HEK293 (cell line): Measurements from ENCODE around the gene ZNF175.

Experiments
- CTCF ChIA-PET: fragments of 350-600 bp; formaldehyde crosslinking; extraction: SDS; loops from one replicate; lab custom pipeline; 2021; ENCODE audit warnings: antibody characterized with exemption; lab: Yijun Ruan, JAX
- POLR2A ChIA-PET: fragments of 300-600 bp; formaldehyde crosslinking; extraction: SDS; loops from one replicate; lab custom pipeline; 2020; ENCODE audit warnings: antibody characterized with exemption, inconsistent platforms; lab: Yijun Ruan, JAX
- H3K27ac ChIP-seq: fragments of 200-500 bp; sonication (Bioruptor generic); 2 replicates; pipeline ENCODE4 v1.5.1; 2014; ENCODE audit warnings: low read depth, low read length, control low read depth, inconsistent platforms; ENCODE audit errors: extremely low read depth
- H3K36me3 ChIP-seq, 2 experiments: fragments of 200-500 bp in 1 of 2; sonication (Bioruptor generic) in 1 of 2; 1 replicate in 1 of 2; 2 replicates in 1 of 2; pipeline ENCODE4 v1.5.1; 2014 to 2017; ENCODE audit warnings: inconsistent platforms in 2 of 2, low read length in 2 of 2; ENCODE audit not compliant: control insufficient read depth in 2 of 2, insufficient read depth in 1 of 2
- H3K4me1 ChIP-seq: fragments of 200-500 bp; sonication (Bioruptor generic); 2 replicates; pipeline ENCODE4 v1.5.1; 2014; ENCODE audit warnings: mild to moderate bottlenecking, low read length, inconsistent platforms; ENCODE audit not compliant: control insufficient read depth, insufficient read depth
- H3K4me3 ChIP-seq: 2 replicates; pipeline ENCODE4 v1.5.1; 2011; ENCODE audit warnings: low read depth, mild to moderate bottlenecking, control low read depth, low read length, moderate library complexity
- H3K9me3 ChIP-seq: fragments of 200-500 bp; sonication (Bioruptor generic); 2 replicates; pipeline ENCODE4 v1.5.1; 2014; ENCODE audit warnings: low read depth, low read length, inconsistent platforms; ENCODE audit not compliant: control insufficient read depth, insufficient read depth
- HOXD13 ChIP-seq: sonication (generic); formaldehyde crosslinking; IDR thresholded peaks from 2 replicates; pipeline ENCODE4 v1.8.0; 2022; ENCODE audit warnings: missing genetic modification reagents, borderline replicate concordance
- PBX3 ChIP-seq: sonication (generic); formaldehyde crosslinking; IDR thresholded peaks from 2 replicates; pipeline ENCODE4 v1.8.1; 2022; ENCODE audit warnings: mild to moderate bottlenecking, moderate library complexity, missing genetic modification reagents
- PRDM1 ChIP-seq: fragments of 450-650 bp; formaldehyde crosslinking; IDR thresholded peaks from 2 replicates; pipeline ENCODE4; 2016; ENCODE audit warnings: missing biosample characterization, missing genetic modification characterization
- SCRT2 ChIP-seq: fragments of 450-650 bp; formaldehyde crosslinking; IDR thresholded peaks from 2 replicates; pipeline ENCODE4 v1.5.1; 2016; ENCODE audit warnings: missing biosample characterization, missing genetic modification characterization
- ZBTB26 ChIP-seq: fragments of 450-650 bp; formaldehyde crosslinking; optimal IDR thresholded peaks from 2 replicates; pipeline ENCODE3; 2016; ENCODE audit warnings: missing biosample characterization, mild to moderate bottlenecking, missing genetic modification characterization
- ZNF169 ChIP-seq: fragments of 450-650 bp; formaldehyde crosslinking; IDR thresholded peaks from 2 replicates; pipeline ENCODE4 v1.5.1; 2016; ENCODE audit warnings: missing biosample characterization, missing genetic modification characterization
- ZNF18 ChIP-seq: fragments of 450-650 bp; formaldehyde crosslinking; IDR thresholded peaks from 2 replicates; pipeline ENCODE4 v1.5.1; 2016; ENCODE audit warnings: missing biosample characterization, missing genetic modification characterization
- ZNF510 ChIP-seq: fragments of 450-650 bp; formaldehyde crosslinking; IDR thresholded peaks from 2 replicates; pipeline ENCODE4 v1.5.1; 2018; ENCODE audit warnings: mild to moderate bottlenecking, missing genetic modification characterization, missing biosample characterization; ENCODE audit not compliant: insufficient replicate concordance
- ZNF544 ChIP-seq: fragments of 450-650 bp; formaldehyde crosslinking; IDR thresholded peaks from 2 replicates; pipeline ENCODE4 v1.5.0; 2017; ENCODE audit warnings: missing biosample characterization, missing genetic modification characterization
- TF ChIP-seq, protein P1 (sequence below): fragments of 450-650 bp; formaldehyde crosslinking; IDR thresholded peaks from 2 replicates; pipeline ENCODE4 v1.5.1; 2016; ENCODE audit warnings: missing biosample characterization, missing genetic modification characterization
- TF ChIP-seq, protein P2 (sequence below): fragments of 450-650 bp; formaldehyde crosslinking; IDR thresholded peaks from 2 replicates; pipeline ENCODE4 v1.5.1; 2016; ENCODE audit warnings: missing biosample characterization, missing genetic modification characterization, borderline replicate concordance

Gene ZNF175

DNA sequence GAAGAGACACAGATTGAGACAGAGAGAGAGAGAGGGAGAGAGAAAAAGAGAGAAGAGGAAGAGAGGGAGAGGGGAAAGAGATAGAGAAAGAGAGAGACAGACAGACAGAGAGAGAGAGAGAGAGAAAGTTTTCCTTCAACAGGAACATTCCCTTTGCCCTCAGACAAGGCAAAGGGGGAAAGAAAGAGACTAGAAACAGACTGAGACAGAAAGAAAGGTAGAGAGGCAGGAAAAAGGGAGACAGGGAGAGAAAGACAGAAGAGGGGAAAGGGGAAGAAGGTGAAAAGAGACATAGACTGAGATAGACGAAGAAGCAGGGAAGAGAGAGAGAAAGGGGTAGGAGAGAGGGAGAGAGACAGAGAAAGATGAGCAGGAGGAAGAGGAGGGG is 18.5 kb upstream of the ZNF175 start:
- Histone ChIP-seq H3K27ac (no peak overlapping the region), H3K4me3 (no peak overlapping the region), H3K4me1 (no peaks in the 10 kb centered on the region)
- TF ChIP-seq PRDM1 (tag by site-specific recombination) (peak; percentile 42; the same call in 1 of the 2 replicates), ZNF544 (tag by site-specific recombination) (no peak)
- TF ChIP-seq, all 188 proteins: peak for 1
- H3K9me3 ChIP-seq: no peaks in the 10 kb centered on the region
- H3K36me3 ChIP-seq: no peaks in the 10 kb centered on the region
- ChIA-PET POLR2A (no interaction called here), CTCF (interaction anchor here (1.0 kb wide), 1 partner anchor 56 kb away, joined by 4 read pairs; no protein-coding TSS in a partner anchor)

DNA sequence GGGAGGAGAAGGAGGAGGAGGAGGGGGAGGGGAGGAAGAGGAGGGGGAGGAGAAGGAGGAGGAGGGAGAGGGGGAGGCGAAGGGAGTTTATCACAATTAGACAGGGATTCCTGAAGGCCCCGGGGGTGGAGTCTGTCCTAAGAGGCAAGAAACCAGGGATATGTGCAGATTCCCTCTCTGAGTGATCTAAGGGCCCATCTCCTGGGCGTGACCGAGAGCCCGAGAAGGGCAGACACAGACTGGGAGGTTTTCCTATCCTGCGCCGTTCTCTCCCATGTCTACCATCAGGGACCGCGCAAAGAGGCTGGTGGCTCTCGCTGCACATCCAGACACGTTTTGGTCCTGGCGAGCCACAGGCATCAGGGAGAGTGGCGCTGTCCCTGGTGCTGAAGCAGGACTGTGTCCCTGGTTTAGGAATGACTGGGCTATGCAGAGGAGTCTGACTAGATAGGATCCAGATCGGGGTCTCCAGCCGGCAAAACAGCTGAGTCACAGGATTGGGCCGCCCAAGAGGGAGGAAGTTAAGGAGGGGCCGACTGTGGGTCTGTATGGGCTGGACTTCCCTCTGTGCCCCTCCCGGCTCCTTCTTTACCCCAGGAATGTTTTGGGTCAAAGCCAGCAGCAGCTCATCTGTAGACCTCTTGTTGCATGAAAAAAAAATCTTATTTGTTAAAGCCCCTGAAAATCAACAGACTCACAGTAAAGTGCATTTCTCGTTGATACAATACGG is 17.9 kb upstream of the ZNF175 start:
- Histone ChIP-seq H3K4me1 (no peaks in the 10 kb centered on the region), H3K27ac (no peak overlapping the region), H3K9me3 (no peaks in the 10 kb centered on the region), H3K4me3 (no peak overlapping the region), H3K36me3 (no peaks in the 10 kb centered on the region)
- CTCF ChIA-PET: interaction anchor here (1.3 to 2.0 kb wide), 3 partner anchors 38 to 132 kb away, joined by 3 to 13 read pairs (median 4); no protein-coding TSS in a partner anchor
- no peak for TF ChIP-seq ZNF510 (tag by site-specific recombination)
- 0 out of 2 replicates have a peak, but pooled peaks have one; percentile 37 for TF ChIP-seq HOXD13 (CRISPR knock-in tag)
- TF ChIP-seq, protein P1, sequence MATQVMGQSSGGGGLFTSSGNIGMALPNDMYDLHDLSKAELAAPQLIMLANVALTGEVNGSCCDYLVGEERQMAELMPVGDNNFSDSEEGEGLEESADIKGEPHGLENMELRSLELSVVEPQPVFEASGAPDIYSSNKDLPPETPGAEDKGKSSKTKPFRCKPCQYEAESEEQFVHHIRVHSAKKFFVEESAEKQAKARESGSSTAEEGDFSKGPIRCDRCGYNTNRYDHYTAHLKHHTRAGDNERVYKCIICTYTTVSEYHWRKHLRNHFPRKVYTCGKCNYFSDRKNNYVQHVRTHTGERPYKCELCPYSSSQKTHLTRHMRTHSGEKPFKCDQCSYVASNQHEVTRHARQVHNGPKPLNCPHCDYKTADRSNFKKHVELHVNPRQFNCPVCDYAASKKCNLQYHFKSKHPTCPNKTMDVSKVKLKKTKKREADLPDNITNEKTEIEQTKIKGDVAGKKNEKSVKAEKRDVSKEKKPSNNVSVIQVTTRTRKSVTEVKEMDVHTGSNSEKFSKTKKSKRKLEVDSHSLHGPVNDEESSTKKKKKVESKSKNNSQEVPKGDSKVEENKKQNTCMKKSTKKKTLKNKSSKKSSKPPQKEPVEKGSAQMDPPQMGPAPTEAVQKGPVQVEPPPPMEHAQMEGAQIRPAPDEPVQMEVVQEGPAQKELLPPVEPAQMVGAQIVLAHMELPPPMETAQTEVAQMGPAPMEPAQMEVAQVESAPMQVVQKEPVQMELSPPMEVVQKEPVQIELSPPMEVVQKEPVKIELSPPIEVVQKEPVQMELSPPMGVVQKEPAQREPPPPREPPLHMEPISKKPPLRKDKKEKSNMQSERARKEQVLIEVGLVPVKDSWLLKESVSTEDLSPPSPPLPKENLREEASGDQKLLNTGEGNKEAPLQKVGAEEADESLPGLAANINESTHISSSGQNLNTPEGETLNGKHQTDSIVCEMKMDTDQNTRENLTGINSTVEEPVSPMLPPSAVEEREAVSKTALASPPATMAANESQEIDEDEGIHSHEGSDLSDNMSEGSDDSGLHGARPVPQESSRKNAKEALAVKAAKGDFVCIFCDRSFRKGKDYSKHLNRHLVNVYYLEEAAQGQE (tag by site-specific recombination): peak; percentile 97
- no peak for TF ChIP-seq ZBTB26 (tag by site-specific recombination)
- TF ChIP-seq, protein P2, sequence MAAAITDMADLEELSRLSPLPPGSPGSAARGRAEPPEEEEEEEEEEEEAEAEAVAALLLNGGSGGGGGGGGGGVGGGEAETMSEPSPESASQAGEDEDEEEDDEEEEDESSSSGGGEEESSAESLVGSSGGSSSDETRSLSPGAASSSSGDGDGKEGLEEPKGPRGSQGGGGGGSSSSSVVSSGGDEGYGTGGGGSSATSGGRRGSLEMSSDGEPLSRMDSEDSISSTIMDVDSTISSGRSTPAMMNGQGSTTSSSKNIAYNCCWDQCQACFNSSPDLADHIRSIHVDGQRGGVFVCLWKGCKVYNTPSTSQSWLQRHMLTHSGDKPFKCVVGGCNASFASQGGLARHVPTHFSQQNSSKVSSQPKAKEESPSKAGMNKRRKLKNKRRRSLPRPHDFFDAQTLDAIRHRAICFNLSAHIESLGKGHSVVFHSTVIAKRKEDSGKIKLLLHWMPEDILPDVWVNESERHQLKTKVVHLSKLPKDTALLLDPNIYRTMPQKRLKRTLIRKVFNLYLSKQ: no peak
- TF ChIP-seq ZNF169 (tag by site-specific recombination): no peak
- peak; percentile 90 for TF ChIP-seq PBX3
- no peak for TF ChIP-seq ZNF18
- peak; percentile 45; the same call in 1 of the 2 replicates for TF ChIP-seq SCRT2 (tag by site-specific recombination)
- POLR2A ChIA-PET: no interaction called here
